Fibroblast of skin of right quadriceps (primary cell): ENCODE data around the gene RTL9.

Experiments used
- DNase-seq: peaks from one replicate; pipeline ENCODE4 v3.0.0-alpha.2; 2013

RTL9 gene

GRCh38 chrX:110407910-110408545 is 49.4 kb downstream of the RTL9 start:
- peak; percentile 65 for DNase-seq
